GM12878 (cell line): Measurements from ENCODE around the gene ADD2. TPM values are rescaled to one million over a fixed set of nuclear protein-coding genes. Genes with fewer than 3 reads are reported as not detected.

Experiments
- ATF2 ChIP-seq: IDR thresholded peaks from 2 replicates; pipeline ENCODE4 v1.6.1; 2012; ENCODE audit warnings: low read length, inconsistent platforms
- BRCA1 ChIP-seq: IDR thresholded peaks from 2 replicates; pipeline ENCODE4 v1.6.1; 2011; ENCODE audit warnings: low read depth, low read length, improper control_type of control experiment
- MTA2 ChIP-seq: fragments of 450-650 bp; IDR thresholded peaks from 2 replicates; pipeline ENCODE4 v1.6.1; 2016; ENCODE audit warnings: low read depth, mild to moderate bottlenecking, moderate library complexity
- NR2F1 ChIP-seq: fragments of 450-650 bp; conservative IDR thresholded peaks from 2 replicates; pipeline ENCODE4 v1.6.1; 2017; ENCODE audit warnings: mild to moderate bottlenecking
- PBX3 ChIP-seq: IDR thresholded peaks from 2 replicates; pipeline ENCODE4 v1.6.1; 2011; ENCODE audit warnings: mild to moderate bottlenecking, low read depth, low read length, moderate library complexity; ENCODE audit not compliant: insufficient replicate concordance
- POLR2A ChIP-seq: IDR thresholded peaks from 2 replicates; pipeline ENCODE4 v1.6.1; 2011; ENCODE audit warnings: low read depth, mild to moderate bottlenecking, low read length
- RBBP5 ChIP-seq: fragments of 200-600 bp; sonication (generic); conservative IDR thresholded peaks from 2 replicates; pipeline ENCODE4 v1.6.1; 2016
- RELA ChIP-seq: fragments of 450-650 bp; IDR thresholded peaks from 2 replicates; pipeline ENCODE4 v1.8.0; 2014; ENCODE audit warnings: borderline replicate concordance; ENCODE audit not compliant: partially characterized antibody
- SRF ChIP-seq, 2 experiments: IDR thresholded peaks; 2 replicates each; pipeline ENCODE4 v1.6.1; 2011; ENCODE audit warnings: low read depth in 2 of 2, low read length in 2 of 2, mild to moderate bottlenecking in 1 of 2, moderate library complexity in 1 of 2
- polyA plus RNA-seq, 11 experiments: library from polyadenylated mRNA; depleted of rRNA in 4 of 11; unstranded in 6 of 11; stranded (reverse) in 5 of 11; fragments of >200 nt; fragmentation: Nextera tagmentation in 4 of 11; fragmentation: Illumina TruSeq in 1 of 11; extraction: Ambion mirVana in 4 of 11; extraction: Trizol in 1 of 11; gene quantifications; 1 replicate in 1 of 11; 2 replicates in 10 of 11; pipeline versions ENCODE4 v1.2.1 to v1.2.3, GENCODE V29; 2011 to 2016; ENCODE audit warnings: inconsistent platforms in 2 of 11, missing spikeins in 2 of 11, low read depth in 1 of 11
- total RNA-seq, 4 experiments: library from RNA; depleted of rRNA in 3 of 4; stranded (reverse); fragments of >200 nt in 3 of 4; fragmentation: Illumina TruSeq in 1 of 4; extraction: Trizol in 1 of 4; gene quantifications; 2 replicates each; pipeline versions ENCODE4 v1.2.1 to v1.2.3, GENCODE V29; 2013 to 2021
- TF ChIP-seq, protein P1 (sequence below): fragments of 450-650 bp; IDR thresholded peaks from 2 replicates; pipeline ENCODE4 v1.6.1; 2017; ENCODE audit warnings: mild to moderate bottlenecking, moderate library complexity

Gene ADD2
- total and polyA plus RNA-seq, 10 of the 15 experiments (the other 5 are each of a cell fraction or from before 2014, with no cell fraction given) = 0.05 to 0.13 (median 0.08) TPM; not detected in 7

- TF ChIP-seq, protein P1, sequence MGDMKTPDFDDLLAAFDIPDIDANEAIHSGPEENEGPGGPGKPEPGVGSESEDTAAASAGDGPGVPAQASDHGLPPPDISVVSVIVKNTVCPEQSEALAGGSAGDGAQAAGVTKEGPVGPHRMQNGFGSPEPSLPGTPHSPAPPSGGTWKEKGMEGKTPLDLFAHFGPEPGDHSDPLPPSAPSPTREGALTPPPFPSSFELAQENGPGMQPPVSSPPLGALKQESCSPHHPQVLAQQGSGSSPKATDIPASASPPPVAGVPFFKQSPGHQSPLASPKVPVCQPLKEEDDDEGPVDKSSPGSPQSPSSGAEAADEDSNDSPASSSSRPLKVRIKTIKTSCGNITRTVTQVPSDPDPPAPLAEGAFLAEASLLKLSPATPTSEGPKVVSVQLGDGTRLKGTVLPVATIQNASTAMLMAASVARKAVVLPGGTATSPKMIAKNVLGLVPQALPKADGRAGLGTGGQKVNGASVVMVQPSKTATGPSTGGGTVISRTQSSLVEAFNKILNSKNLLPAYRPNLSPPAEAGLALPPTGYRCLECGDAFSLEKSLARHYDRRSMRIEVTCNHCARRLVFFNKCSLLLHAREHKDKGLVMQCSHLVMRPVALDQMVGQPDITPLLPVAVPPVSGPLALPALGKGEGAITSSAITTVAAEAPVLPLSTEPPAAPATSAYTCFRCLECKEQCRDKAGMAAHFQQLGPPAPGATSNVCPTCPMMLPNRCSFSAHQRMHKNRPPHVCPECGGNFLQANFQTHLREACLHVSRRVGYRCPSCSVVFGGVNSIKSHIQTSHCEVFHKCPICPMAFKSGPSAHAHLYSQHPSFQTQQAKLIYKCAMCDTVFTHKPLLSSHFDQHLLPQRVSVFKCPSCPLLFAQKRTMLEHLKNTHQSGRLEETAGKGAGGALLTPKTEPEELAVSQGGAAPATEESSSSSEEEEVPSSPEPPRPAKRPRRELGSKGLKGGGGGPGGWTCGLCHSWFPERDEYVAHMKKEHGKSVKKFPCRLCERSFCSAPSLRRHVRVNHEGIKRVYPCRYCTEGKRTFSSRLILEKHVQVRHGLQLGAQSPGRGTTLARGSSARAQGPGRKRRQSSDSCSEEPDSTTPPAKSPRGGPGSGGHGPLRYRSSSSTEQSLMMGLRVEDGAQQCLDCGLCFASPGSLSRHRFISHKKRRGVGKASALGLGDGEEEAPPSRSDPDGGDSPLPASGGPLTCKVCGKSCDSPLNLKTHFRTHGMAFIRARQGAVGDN = no peak
- TF ChIP-seq SRF (IDR thresholded peaks at IDR 0.05; ENCODE audit: low read depth in 2 of 2, low read length in 2 of 2) (no peak), BRCA1 (no peak), MTA2 (no peak), NR2F1 (no peak), RELA (no peak), RBBP5 (no peak), POLR2A (no peak), PBX3 (no peak), ATF2 (no peak)
These were observed 47.9 kb downstream of the ADD2 start (continued) for GRCh38 chr2:70720124-70720523.
